OCI-M1 (cell line): ENCODE measurements around the gene CABP4.
"Not testable (repeated sequence)": the region's sequence is repeated elsewhere in the genome, so short reads cannot be mapped to it uniquely, and the experiment has no call there.

ENCODE experiments used
- DNase-seq: peaks from one replicate; lab custom pipeline; 2025; lab: John Stamatoyannopoulos, UW

CABP4 gene

DNA sequence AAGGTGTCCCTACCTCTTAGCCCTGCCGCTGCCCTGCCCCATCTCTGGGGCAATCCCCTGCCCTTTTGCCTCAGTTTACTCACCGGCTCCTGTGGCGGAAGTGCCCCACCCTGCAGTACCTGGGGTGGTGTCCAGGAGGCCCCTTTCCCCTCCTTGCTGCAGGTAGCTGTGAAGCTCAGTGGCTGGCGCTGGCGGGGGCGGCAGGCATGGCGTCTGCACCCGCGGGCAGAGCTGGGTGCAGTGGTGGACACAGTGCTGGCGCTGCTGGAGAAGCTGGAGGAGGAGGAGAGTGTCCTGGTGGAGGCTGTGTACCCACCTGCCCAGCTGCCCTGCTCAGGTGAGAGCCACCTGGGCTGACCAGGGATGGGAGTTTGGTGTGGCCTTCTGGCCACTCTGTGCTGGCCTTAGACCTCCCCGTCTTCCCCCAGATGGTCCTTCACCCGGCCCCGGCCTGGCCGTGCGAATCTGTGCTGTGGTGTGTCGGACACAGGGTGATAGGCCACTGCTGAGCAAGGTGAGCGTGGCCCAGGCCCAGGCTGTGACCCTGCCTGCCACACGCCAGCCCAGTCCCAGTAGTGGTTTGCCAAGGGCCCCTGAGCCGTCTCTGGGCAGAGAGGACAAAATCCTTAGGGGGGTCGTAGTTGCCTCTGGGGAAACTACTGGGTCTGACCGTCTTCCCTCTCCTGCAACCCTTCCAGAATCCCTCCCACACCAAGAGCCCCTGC is 35.7 kb upstream of the CABP4 start:
- DNase-seq = no peak

- no peak for DNase-seq
Measured at GRCh38 chr11:67420147-67420645, 35.0 kb upstream of the CABP4 start.

GRCh38 chr11:67420646-67421429 is 34.3 kb upstream of the CABP4 start:
- peak; percentile 93 for DNase-seq

- DNase-seq = no peak
Measured at GRCh38 chr11:67421430-67422031, 33.6 kb upstream of the CABP4 start.

- DNase-seq = no peak
Measured at GRCh38 chr11:67422891-67423290, 32.3 kb upstream of the CABP4 start.

DNA sequence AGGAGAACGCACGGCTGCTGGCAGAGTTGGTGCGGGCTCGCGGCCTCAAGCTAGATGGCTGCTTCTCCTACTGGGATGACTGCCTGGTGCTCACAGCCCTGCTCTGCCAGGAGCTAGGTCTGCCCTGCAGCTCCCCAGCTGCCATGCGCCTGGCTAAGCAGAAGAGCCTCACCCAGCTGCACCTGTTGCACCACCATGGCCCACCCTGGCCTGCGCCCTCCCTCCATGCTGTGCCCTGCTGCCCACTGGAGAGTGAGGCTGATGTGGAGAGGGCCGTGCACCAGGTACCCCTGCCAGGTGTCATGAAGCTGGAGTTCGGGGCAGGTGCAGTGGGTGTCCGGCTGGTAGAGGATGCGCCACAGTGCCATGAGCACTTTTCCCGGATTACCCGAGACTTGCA is 31.7 kb upstream of the CABP4 start:
- DNase-seq = no peak

- no peak for DNase-seq
Measured at GRCh38 chr11:67423891-67424613, 31.1 kb upstream of the CABP4 start.

DNA sequence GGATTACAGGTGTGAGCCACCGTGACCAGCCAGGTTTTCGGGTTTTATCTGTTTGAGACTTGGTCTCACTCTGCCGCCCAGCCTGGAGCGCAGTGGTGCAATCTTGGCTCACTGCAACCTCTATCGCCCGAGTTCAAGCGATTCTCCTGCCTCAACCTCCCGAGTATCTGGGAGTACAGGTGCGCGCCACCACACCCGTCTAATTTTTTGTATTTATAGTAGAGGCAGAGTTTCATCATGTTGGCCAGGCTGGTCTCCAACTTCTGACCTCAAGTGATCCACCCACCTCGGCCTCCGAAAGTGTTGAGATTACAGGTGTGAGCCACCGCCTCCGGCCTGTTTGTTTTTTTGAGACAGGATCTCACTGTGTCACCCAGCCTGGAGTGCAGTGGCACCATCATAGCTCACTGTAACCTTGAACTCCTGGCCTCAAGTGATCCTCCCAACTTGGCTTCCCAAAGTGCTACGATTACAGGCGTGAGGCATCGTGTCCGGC is 27.7 kb upstream of the CABP4 start:
- not testable (repeated sequence) for DNase-seq

DNA sequence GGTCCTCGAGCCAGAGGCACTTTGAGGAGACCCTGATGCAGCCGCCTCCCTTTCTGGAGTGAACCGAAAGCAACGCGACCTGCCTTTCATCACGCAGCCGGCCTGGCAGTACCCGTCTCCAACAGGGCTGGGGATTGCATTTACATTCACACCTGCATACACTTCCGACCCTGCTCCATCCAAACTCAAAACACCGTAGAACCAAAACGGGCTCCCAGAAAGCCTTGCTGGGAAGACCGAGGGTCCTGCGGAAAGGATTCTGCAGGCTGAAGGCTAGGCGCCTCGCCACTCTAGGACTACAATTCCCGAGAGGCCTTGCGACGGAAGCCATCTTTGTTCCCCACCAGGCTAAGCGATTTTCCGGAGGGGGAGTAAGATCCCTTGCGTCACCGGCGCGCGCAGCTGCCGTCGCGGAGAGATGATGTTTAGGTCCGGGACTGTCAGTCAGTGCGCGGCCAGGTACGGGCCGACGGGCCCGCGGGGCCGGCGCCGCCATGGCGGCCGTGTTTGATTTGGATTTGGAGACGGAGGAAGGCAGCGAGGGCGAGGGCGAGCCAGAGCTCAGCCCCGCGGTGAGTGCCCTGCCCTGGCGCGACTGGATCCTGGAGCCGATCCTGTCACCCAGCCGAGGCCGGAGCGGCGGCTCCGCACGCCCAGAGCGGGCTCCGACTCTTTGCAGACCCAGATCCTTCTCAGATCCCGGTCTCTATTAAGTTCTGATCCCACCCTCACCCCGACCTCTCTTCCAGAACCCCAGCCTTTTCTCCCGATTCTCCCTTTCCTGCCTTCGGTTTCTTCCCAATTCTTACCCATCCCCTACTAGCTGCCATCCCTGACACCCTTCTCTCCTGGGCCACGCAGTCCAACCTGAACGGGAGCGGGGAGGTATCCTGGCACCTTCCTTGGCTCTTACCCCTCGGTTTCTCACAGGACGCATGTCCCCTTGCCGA is 26.8 kb upstream of the CABP4 start, which contains the start of gene RPS6KB2:
RPS6KB2 (plus strand) TSS at position 443 of the 950 bp plus-strand sequence; CDS start at position 495, 52 bp downstream.
- peak; percentile 98 for DNase-seq

DNA sequence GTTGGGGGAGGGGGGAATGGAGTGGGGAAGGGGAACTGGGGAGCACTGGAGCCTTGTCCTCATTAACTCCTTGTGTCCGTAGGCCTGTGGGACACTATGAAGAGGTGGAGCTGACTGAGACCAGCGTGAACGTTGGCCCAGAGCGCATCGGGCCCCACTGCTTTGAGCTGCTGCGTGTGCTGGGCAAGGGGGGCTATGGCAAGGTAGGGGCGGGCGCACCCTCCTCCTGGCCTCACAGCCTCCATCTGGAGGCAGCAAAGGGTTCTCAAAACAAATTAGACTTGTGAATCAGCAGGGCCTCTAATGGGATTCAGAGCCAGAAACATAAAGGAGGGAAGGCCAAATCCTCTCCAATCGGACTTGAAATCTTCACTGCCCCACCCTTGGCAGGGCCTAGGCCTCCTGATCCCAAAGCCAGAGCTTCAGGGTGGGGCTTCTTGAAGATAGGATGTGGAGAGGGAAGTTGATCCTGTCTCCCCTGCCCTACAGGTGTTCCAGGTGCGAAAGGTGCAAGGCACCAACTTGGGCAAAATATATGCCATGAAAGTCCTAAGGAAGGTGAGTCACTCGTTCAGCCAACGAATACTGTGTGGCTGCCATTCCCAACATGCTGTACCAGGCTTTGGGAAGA is 26.0 kb upstream of the CABP4 start:
- DNase-seq = no peak

- DNase-seq = no peak
Measured at GRCh38 chr11:67429722-67430121, 25.4 kb upstream of the CABP4 start.

DNA sequence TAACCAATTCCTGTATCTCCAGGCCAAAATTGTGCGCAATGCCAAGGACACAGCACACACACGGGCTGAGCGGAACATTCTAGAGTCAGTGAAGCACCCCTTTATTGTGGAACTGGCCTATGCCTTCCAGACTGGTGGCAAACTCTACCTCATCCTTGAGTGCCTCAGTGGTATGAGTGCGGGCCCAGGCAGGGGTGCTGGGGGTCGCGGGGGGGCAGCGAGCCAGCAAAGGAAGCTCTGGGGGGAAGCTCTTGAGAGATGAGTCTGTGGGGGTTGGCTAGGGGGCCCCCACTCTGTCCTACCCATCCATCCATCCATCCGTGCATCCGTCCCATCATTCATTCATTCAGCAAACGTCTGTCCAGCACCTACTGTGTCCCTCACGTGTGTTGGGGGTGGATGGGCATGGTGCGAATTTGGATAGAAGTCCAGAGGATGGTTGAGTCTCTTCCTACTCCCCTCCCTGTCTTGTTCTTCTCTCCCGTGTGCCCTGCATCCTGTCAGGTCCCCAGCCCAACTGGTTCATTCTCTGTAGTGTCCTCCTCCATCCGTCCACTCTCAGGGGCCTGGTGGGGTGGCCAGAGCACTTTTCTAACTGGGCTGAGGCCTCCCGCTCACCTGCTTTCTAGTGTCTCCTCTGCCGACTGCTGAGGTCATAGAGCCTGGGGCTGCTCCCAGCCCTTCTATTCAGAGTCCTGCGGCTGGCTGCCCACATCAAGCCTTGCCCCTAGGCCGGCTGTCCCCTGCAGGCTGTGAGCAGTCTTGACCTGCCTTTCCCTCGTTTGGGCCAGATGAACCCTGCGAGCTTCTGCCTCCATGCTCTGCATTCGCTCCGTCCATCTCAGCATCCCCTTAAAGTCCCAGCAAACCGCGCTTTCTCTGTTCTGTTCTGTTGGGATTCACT is 23.6 kb upstream of the CABP4 start:
- no peak for DNase-seq

- DNase-seq = no peak
Measured at GRCh38 chr11:67432655-67433349, 22.4 kb upstream of the CABP4 start.

DNA sequence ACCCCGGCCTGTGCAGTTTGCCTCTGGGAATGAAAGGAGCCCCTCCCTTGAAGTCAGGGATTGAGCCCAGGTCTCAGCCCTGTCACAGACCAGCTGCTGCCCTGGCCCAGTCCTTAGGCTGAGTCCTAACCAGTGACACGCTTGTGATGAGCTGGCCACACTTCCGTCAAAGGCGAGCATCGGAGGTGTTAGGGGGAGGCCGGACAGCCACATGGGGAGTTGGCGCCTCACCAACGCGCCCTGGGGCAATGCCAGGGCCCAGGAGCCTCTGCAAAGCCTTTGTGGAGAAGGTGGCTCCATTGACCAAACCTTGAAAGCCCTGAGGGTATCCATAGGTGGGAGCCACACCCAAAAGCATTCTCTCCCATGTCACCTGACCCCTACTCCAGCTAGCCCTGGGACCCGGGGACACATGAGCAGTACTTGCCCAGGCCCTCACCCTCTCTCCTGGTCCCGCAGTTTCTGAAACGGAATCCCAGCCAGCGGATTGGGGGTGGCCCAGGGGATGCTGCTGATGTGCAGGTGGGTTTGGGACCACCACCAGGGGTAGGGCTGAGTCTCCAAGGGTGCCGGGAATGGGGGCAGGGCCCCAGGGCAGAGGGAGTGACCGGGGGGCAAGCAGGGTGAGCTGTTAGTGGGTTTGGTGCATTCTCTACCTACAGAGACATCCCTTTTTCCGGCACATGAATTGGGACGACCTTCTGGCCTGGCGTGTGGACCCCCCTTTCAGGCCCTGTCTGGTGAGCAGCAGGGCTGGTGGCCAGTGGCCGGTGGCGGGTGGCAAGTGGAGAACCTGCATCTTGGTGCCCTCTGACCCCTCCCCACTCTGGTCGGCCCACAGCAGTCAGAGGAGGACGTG is 21.4 kb upstream of the CABP4 start:
- no peak for DNase-seq

- no peak for DNase-seq
Measured at GRCh38 chr11:67434395-67434881, 20.7 kb upstream of the CABP4 start.

DNA sequence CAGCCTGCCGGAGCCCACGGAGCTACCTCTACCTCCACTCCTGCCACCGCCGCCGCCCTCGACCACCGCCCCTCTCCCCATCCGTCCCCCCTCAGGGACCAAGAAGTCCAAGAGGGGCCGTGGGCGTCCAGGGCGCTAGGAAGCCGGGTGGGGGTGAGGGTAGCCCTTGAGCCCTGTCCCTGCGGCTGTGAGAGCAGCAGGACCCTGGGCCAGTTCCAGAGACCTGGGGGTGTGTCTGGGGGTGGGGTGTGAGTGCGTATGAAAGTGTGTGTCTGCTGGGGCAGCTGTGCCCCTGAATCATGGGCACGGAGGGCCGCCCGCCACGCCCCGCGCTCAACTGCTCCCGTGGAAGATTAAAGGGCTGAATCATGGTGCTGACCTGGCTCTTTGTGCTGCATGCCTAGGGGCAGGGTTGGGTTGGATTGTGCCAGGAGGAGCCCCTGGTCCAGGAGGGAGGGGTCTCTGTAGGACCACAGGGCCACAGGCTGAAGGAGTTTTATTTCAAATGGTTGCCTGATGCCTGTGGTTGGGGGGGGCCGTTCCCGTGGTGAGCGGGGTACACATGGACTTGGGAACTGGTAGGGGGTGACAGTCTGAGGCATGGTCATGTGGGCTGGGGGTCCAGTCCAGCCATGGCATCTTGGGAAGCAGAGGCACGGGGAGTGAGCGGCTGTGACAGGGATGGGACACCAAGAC is 20.0 kb upstream of the CABP4 start:
- DNase-seq = no peak
